ENCODE data around the gene MAB21L3. TPM values are rescaled to one million over a fixed set of nuclear protein-coding genes. Genes with fewer than 3 reads are reported as not detected.

The MAB21L3 gene
- total and polyA plus RNA-seq, 8 donors = 0.18 to 0.60 TPM; not detected in 6

- 42 to 70% (median 68%) methylated on average over 4 of the region's 4 CpGs for WGBS, 5 donors
- peaks cover 12 to 30% (median 19%) of the 10 kb centered on the region in 4 donors for H3K4me1 ChIP-seq
- no peaks in the 10 kb centered on the region for H3K27me3 ChIP-seq
- intact Hi-C loops (cut with DNase I; ENCODE audit: low total_unique reads) = no loop called here
- H3K4me3 ChIP-seq = no peak overlapping the region
- no peak for TF ChIP-seq POLR2A (IDR thresholded peaks at IDR 0.05)
- TF ChIP-seq CTCF (IDR thresholded peaks at IDR 0.05) = no peak
- no peak for TF ChIP-seq EP300 (IDR thresholded peaks at IDR 0.05)
- TF ChIP-seq POLR2AphosphoS5 (IDR thresholded peaks at IDR 0.05) = no peak
- peak in 1 of 2 donors; percentile 48 for DNase-seq
- H3K36me3 ChIP-seq = no peaks in the 10 kb centered on the region
- H3K9me3 ChIP-seq = no peaks in the 10 kb centered on the region
- H3K27ac ChIP-seq = peak overlapping the region in 4 of 5 donors; percentile 45 to 62 (median 54)
Measured at GRCh38 chr1:116152950-116153691, 41.9 kb downstream of the MAB21L3 start.

- Histone ChIP-seq H3K27ac (no peak overlapping the region), H3K4me1 (peaks cover 12 to 30% (median 19%) of the 10 kb centered on the region in 4 donors), H3K27me3 (no peaks in the 10 kb centered on the region), H3K9me3 (no peaks in the 10 kb centered on the region), H3K4me3 (no peak overlapping the region), H3K36me3 (no peaks in the 10 kb centered on the region)
- TF ChIP-seq POLR2A (IDR thresholded peaks at IDR 0.05) (no peak), EP300 (IDR thresholded peaks at IDR 0.05) (no peak), POLR2AphosphoS5 (IDR thresholded peaks at IDR 0.05) (no peak), CTCF (IDR thresholded peaks at IDR 0.05) (no peak)
- no peak for DNase-seq
- intact Hi-C loops (cut with DNase I; ENCODE audit: low total_unique reads) = no loop called here
Measured at GRCh38 chr1:116153692-116154031, 42.5 kb downstream of the MAB21L3 start.

- intact Hi-C loops (cut with DNase I; ENCODE audit: low total_unique reads) = no loop called here
Measured at GRCh38 chr1:116154536-116154935, 43.3 kb downstream of the MAB21L3 start.

GRCh38 chr1:116157096-116157495, 45.9 kb downstream of the MAB21L3 start:
- intact Hi-C loops (cut with DNase I; ENCODE audit: low total_unique reads) = no loop called here
- no peak for DNase-seq

More at GRCh38 chr1:116154536-116154935, 43.3 kb downstream of the MAB21L3 start:
- no peaks in the 10 kb centered on the region for H3K36me3 ChIP-seq
- 72 to 81% (median 77%) methylated on average over 4 of the region's 4 CpGs for WGBS, 5 donors
- no peak overlapping the region for H3K27ac ChIP-seq
- no peaks in the 10 kb centered on the region for H3K9me3 ChIP-seq
- DNase-seq = no peak
- TF ChIP-seq POLR2AphosphoS5 (IDR thresholded peaks at IDR 0.05) (no peak), CTCF (IDR thresholded peaks at IDR 0.05) (no peak), POLR2A (IDR thresholded peaks at IDR 0.05) (no peak), EP300 (IDR thresholded peaks at IDR 0.05) (no peak)
- H3K4me3 ChIP-seq = no peak overlapping the region
- H3K27me3 ChIP-seq = no peaks in the 10 kb centered on the region
- H3K4me1 ChIP-seq = peaks cover 12 to 30% (median 19%) of the 10 kb centered on the region in 4 donors

More at GRCh38 chr1:116157096-116157495, 45.9 kb downstream of the MAB21L3 start:
- Histone ChIP-seq H3K27ac (no peak overlapping the region), H3K27me3 (no peaks in the 10 kb centered on the region), H3K36me3 (no peaks in the 10 kb centered on the region), H3K4me3 (no peak overlapping the region), H3K4me1 (peaks cover 12 to 21% (median 14%) of the 10 kb centered on the region in 4 donors), H3K9me3 (no peaks in the 10 kb centered on the region)
- TF ChIP-seq POLR2AphosphoS5 (IDR thresholded peaks at IDR 0.05) (no peak), CTCF (IDR thresholded peaks at IDR 0.05) (no peak)
- WGBS, 5 donors = 90 to 95% (median 94%) methylated on average over 4 of the region's 4 CpGs
